Lower leg skin (tissue), 3 donors: ENCODE data around the gene RASSF3.

Source experiments
- CTCF ChIP-seq, 3 donors: fragments of 450-650 bp; IDR thresholded peaks; one replicate each; pipeline ENCODE4 v1.5.1; 2016; ENCODE audit warnings: antibody characterized with exemption in 3 of 3, mild to moderate bottlenecking in 3 of 3, moderate library complexity in 2 of 3
- POLR2A ChIP-seq, 2 donors: fragments of 450-650 bp; IDR thresholded peaks; one replicate each; pipeline ENCODE4 v1.6.1; 2016 to 2017; ENCODE audit warnings: antibody characterized with exemption in 2 of 2, mild to moderate bottlenecking in 1 of 2, moderate library complexity in 1 of 2

DNA sequence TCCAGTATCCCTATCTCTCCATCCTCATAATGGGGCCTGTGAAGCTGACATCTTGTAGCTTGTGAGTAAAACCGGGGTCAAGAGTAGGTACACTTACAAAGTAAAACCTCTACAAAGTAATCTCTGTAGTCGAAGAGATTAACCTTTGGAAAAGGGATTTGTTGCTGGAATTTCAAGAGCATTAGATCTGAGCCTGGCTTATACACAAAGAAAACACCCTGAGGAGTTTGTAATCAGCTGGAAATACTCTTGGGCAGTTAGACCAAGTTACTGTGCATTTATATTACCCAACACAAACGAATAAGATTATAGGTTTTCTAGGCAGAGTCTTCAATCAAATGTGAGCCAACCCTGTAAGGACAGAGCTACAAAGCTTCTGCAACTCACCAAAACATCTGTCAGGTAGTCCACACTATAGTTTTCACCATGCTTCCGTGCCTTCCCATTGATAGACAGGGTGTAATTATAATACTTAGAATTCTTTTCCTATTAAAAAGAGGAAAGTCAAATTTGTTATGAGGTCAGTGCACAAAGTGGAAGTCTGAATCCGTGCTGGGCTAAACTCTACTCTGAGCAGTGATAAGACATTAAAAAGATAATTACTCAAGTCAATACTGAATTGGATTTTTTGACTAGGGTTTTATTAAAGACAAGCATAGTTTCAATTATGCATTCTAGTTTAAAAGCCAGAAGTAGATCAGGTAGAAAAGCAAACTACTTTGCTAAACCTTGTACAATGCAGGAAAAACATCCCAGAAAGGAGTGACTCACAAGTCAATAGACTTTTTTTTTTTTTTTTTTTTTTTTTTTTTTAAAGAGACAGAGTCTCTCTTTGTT lies 134.3 kb downstream of the RASSF3 start:
- no peak for TF ChIP-seq CTCF (IDR thresholded peaks at IDR 0.05)
- no peak for TF ChIP-seq POLR2A (IDR thresholded peaks at IDR 0.05)
